GM12872 (cell line): Measurements from ENCODE around the gene CCDC106.

Source experiments
- CTCF ChIP-seq: IDR thresholded peaks from 3 replicates; pipeline ENCODE4 v1.5.1; 2011; ENCODE audit warnings: low read depth, mild to moderate bottlenecking, low read length, moderate library complexity; ENCODE audit not compliant: insufficient read depth

Gene CCDC106

GRCh38 chr19:55654868-55655647 lies 7.0 kb downstream of the CCDC106 start, which contains the start of gene U2AF2:
Gene U2AF2, plus strand, starts transcription at chr19:55655035. Its CDS starts 70 bp downstream, at chr19:55655105.
- TF ChIP-seq CTCF, result no peak

- no peak for TF ChIP-seq CTCF
These were observed 7.6 kb downstream of the CCDC106 start for GRCh38 chr19:55655648-55656040.

GRCh38 chr19:55656552-55656951 lies 8.5 kb downstream of the CCDC106 start:
- TF ChIP-seq CTCF, result no peak

GRCh38 chr19:55656988-55657747 lies 9.2 kb downstream of the CCDC106 start:
- no peak for TF ChIP-seq CTCF

GRCh38 chr19:55658846-55659459 lies 10.9 kb downstream of the CCDC106 start:
- no peak for TF ChIP-seq CTCF

GRCh38 chr19:55659822-55660221 lies 11.8 kb downstream of the CCDC106 start:
- TF ChIP-seq CTCF, result no peak

GRCh38 chr19:55660404-55660803 lies 12.4 kb downstream of the CCDC106 start:
- TF ChIP-seq CTCF, result no peak
